Trophoblast cell (in vitro differentiated cells and primary cell): ENCODE data around the gene IP6K3.

ENCODE experiments used
- DNase-seq, 2 donors: peaks; one replicate each; pipeline ENCODE4 v3.0.0-alpha.2; 2016
- H2AFZ ChIP-seq: 2 replicates; pipeline ENCODE4 v1.6.1; 2013; ENCODE audit warnings: low read length, moderate library complexity, mild to moderate bottlenecking; ENCODE audit not compliant: insufficient read depth, poor library complexity
- H2AK5ac ChIP-seq: 2 replicates; pipeline ENCODE4 v1.6.1; 2013; ENCODE audit warnings: mild to moderate bottlenecking, low read length
- H2BK120ac ChIP-seq: 2 replicates; pipeline ENCODE4 v1.6.1; 2013; ENCODE audit warnings: low read length, mild to moderate bottlenecking, moderate library complexity; ENCODE audit not compliant: insufficient read depth, poor library complexity
- H2BK12ac ChIP-seq: 2 replicates; pipeline ENCODE4 v1.6.1; 2013; ENCODE audit warnings: mild to moderate bottlenecking, low read length, moderate library complexity
- H2BK5ac ChIP-seq: 2 replicates; pipeline ENCODE4 v1.6.1; 2013; ENCODE audit warnings: low read length, low read depth, moderate library complexity, mild to moderate bottlenecking; ENCODE audit not compliant: poor library complexity
- H3K14ac ChIP-seq: 2 replicates; pipeline ENCODE4 v1.6.1; 2013; ENCODE audit warnings: mild to moderate bottlenecking, low read length
- H3K18ac ChIP-seq: 2 replicates; pipeline ENCODE4 v1.6.1; 2013; ENCODE audit warnings: mild to moderate bottlenecking, low read length
- H3K23ac ChIP-seq: 2 replicates; pipeline ENCODE4 v1.6.1; 2013; ENCODE audit warnings: low read length
- H3K27ac ChIP-seq: 2 replicates; pipeline ENCODE4 v1.5.1; 2013; ENCODE audit warnings: low read depth, mild to moderate bottlenecking, inconsistent platforms, low read length, moderate library complexity
- H3K27me3 ChIP-seq: 2 replicates; pipeline ENCODE4 v1.6.1; 2013; ENCODE audit warnings: inconsistent platforms, mild to moderate bottlenecking, low read length, moderate library complexity; ENCODE audit not compliant: insufficient read depth
- H3K36me3 ChIP-seq, 2 experiments: 1 replicate in 1 of 2; 2 replicates in 1 of 2; pipeline ENCODE4 v1.6.1; 2013; ENCODE audit warnings: low read length in 2 of 2, mild to moderate bottlenecking in 2 of 2, moderate library complexity in 1 of 2; ENCODE audit not compliant: insufficient read depth in 2 of 2, control insufficient read depth in 1 of 2
- H3K4ac ChIP-seq: 2 replicates; pipeline ENCODE4 v1.6.1; 2013; ENCODE audit warnings: low read depth, mild to moderate bottlenecking, low read length, moderate library complexity
- H3K4me1 ChIP-seq, 2 experiments: 1 replicate in 1 of 2; 2 replicates in 1 of 2; pipeline ENCODE4 v1.6.1; 2013; ENCODE audit warnings: low read length in 2 of 2, mild to moderate bottlenecking in 2 of 2, moderate library complexity in 1 of 2; ENCODE audit not compliant: insufficient read depth in 2 of 2, control insufficient read depth in 1 of 2
- H3K4me2 ChIP-seq: 2 replicates; pipeline ENCODE4 v1.6.1; 2013; ENCODE audit warnings: inconsistent platforms, mild to moderate bottlenecking, low read length, moderate library complexity
- H3K4me3 ChIP-seq: 2 replicates; pipeline ENCODE4 v1.5.1; 2013; ENCODE audit warnings: mild to moderate bottlenecking, low read depth, low read length, inconsistent platforms
- H3K79me1 ChIP-seq: one replicate; pipeline ENCODE4 v1.6.1; 2013; ENCODE audit warnings: low read length
- H3K79me2 ChIP-seq: 2 replicates; pipeline ENCODE4 v1.6.1; 2013; ENCODE audit warnings: low read length, mild to moderate bottlenecking; ENCODE audit not compliant: control insufficient read depth, insufficient read depth, poor library complexity
- H3K9ac ChIP-seq: 2 replicates; pipeline ENCODE4 v1.6.1; 2013; ENCODE audit warnings: mild to moderate bottlenecking, low read length
- H3K9me3 ChIP-seq: 2 replicates; pipeline ENCODE4 v1.6.1; 2013; ENCODE audit warnings: low read depth, mild to moderate bottlenecking, control low read depth, inconsistent platforms, low read length; ENCODE audit not compliant: insufficient read depth
- H4K12ac ChIP-seq: 2 replicates; pipeline ENCODE4 v1.6.1; 2013; ENCODE audit warnings: low read depth, mild to moderate bottlenecking, low read length, moderate library complexity
- H4K8ac ChIP-seq: 2 replicates; pipeline ENCODE4 v1.6.1; 2013; ENCODE audit warnings: low read depth, mild to moderate bottlenecking, low read length, moderate library complexity
- H4K91ac ChIP-seq: one replicate; pipeline ENCODE4 v1.6.1; 2013; ENCODE audit warnings: low read depth, mild to moderate bottlenecking, low read length, moderate library complexity
- WGBS: extraction: QIAGEN DNeasy Blood & Tissue Kit; methylation state at CpG from one replicate; pipeline ENCODE4 v1.1.7; 2013; ENCODE audit warnings: missing lambda C conversion rate; ENCODE audit not compliant: insufficient read length, insufficient coverage; ENCODE audit errors: extremely low coverage; 5-methylcytosine and 5-hydroxymethylcytosine counted together

The IP6K3 gene

GRCh38 chr6:33699131-33699530 lies 47.6 kb downstream of the IP6K3 start:
- H3K14ac ChIP-seq: no peak overlapping the region
- no peaks in the 10 kb centered on the region for H3K27me3 ChIP-seq
- H3K9ac ChIP-seq: no peak overlapping the region
- H3K79me2 ChIP-seq: no peaks in the 10 kb centered on the region
- H4K12ac ChIP-seq: no peak overlapping the region
- no peak overlapping the region for H2AK5ac ChIP-seq
- peaks cover 2% of the 10 kb centered on the region for H3K9me3 ChIP-seq
- H2AFZ ChIP-seq: no peak overlapping the region
- H3K4me1 ChIP-seq: no peaks in the 10 kb centered on the region
- peaks cover 37 to 41% of the 10 kb centered on the region in 2 experiments for H3K36me3 ChIP-seq
- WGBS: no CpG with 5 or more reads among the region's 8 CpGs
- no peak overlapping the region for H4K8ac ChIP-seq
- H4K91ac ChIP-seq: no peak overlapping the region
- no peak overlapping the region for H3K4me2 ChIP-seq
- H3K27ac ChIP-seq: no peak overlapping the region
- DNase-seq: no peak
- H2BK120ac ChIP-seq: no peak overlapping the region
- no peak overlapping the region for H2BK12ac ChIP-seq
- no peak overlapping the region for H3K4ac ChIP-seq
- no peak overlapping the region for H2BK5ac ChIP-seq
- H3K18ac ChIP-seq: no peak overlapping the region
- no peak overlapping the region for H3K4me3 ChIP-seq
- no peaks in the 10 kb centered on the region for H3K79me1 ChIP-seq
- H3K23ac ChIP-seq: no peak overlapping the region

GRCh38 chr6:33698494-33698893 lies 48.2 kb downstream of the IP6K3 start:
- no peak overlapping the region for H2AK5ac ChIP-seq
- no peak overlapping the region for H3K4ac ChIP-seq
- no peak overlapping the region for H4K91ac ChIP-seq
- no peak overlapping the region for H2BK120ac ChIP-seq
- H3K23ac ChIP-seq: no peak overlapping the region
- no peak overlapping the region for H3K4me2 ChIP-seq
- H3K79me2 ChIP-seq: no peaks in the 10 kb centered on the region
- H3K27ac ChIP-seq: no peak overlapping the region
- H3K14ac ChIP-seq: no peak overlapping the region
- no peak overlapping the region for H3K18ac ChIP-seq
- no peak overlapping the region for H2BK12ac ChIP-seq
- H3K4me3 ChIP-seq: no peak overlapping the region
- peaks cover 40% of the 10 kb centered on the region in 2 experiments for H3K36me3 ChIP-seq
- peaks cover 2% of the 10 kb centered on the region for H3K9me3 ChIP-seq
- no peak overlapping the region for H3K9ac ChIP-seq
- H3K27me3 ChIP-seq: no peaks in the 10 kb centered on the region
- WGBS: no CpG with 5 or more reads among the region's 10 CpGs
- no peaks in the 10 kb centered on the region for H3K4me1 ChIP-seq
- no peak overlapping the region for H4K12ac ChIP-seq
- no peak overlapping the region for H2AFZ ChIP-seq
- no peak for DNase-seq
- H3K79me1 ChIP-seq: no peaks in the 10 kb centered on the region
- no peak overlapping the region for H2BK5ac ChIP-seq
- H4K8ac ChIP-seq: no peak overlapping the region

GRCh38 chr6:33697845-33698244 lies 48.9 kb downstream of the IP6K3 start:
- no peak for DNase-seq
- Histone ChIP-seq H3K4ac (no peak overlapping the region), H3K23ac (no peak overlapping the region), H3K9me3 (peaks cover 2% of the 10 kb centered on the region), H4K12ac (no peak overlapping the region), H2AFZ (no peak overlapping the region), H3K27me3 (no peaks in the 10 kb centered on the region), H3K14ac (no peak overlapping the region), H3K27ac (no peak overlapping the region), H2BK120ac (no peak overlapping the region), H3K9ac (no peak overlapping the region), H3K36me3 (peaks cover 40 to 41% of the 10 kb centered on the region in 2 experiments), H3K4me1 (no peaks in the 10 kb centered on the region), H3K18ac (no peak overlapping the region), H2AK5ac (no peak overlapping the region), H3K79me2 (no peaks in the 10 kb centered on the region), H3K79me1 (no peaks in the 10 kb centered on the region), H3K4me3 (no peak overlapping the region), H2BK12ac (no peak overlapping the region), H3K4me2 (no peak overlapping the region), H4K8ac (no peak overlapping the region), H2BK5ac (no peak overlapping the region), H4K91ac (no peak overlapping the region)
- WGBS: no CpG with 5 or more reads among the region's 10 CpGs

GRCh38 chr6:33696548-33697518 lies 49.9 kb downstream of the IP6K3 start:
- H3K9ac ChIP-seq: no peak overlapping the region
- H3K27ac ChIP-seq: no peak overlapping the region
- H3K9me3 ChIP-seq: peaks cover 2% of the 10 kb centered on the region
- H2BK12ac ChIP-seq: no peak overlapping the region
- peaks cover 40 to 41% of the 10 kb centered on the region in 2 experiments for H3K36me3 ChIP-seq
- H3K14ac ChIP-seq: no peak overlapping the region
- no peak overlapping the region for H2AFZ ChIP-seq
- no peak overlapping the region for H3K4me3 ChIP-seq
- H3K23ac ChIP-seq: no peak overlapping the region
- WGBS: no CpG with 5 or more reads among the region's 15 CpGs
- no peak overlapping the region for H3K4ac ChIP-seq
- no peak for DNase-seq
- peaks cover 4 to 7% of the 10 kb centered on the region in 2 experiments for H3K4me1 ChIP-seq
- no peak overlapping the region for H2BK120ac ChIP-seq
- H3K79me1 ChIP-seq: no peaks in the 10 kb centered on the region
- no peak overlapping the region for H2AK5ac ChIP-seq
- no peak overlapping the region for H4K91ac ChIP-seq
- H3K79me2 ChIP-seq: no peaks in the 10 kb centered on the region
- no peak overlapping the region for H4K12ac ChIP-seq
- no peak overlapping the region for H3K4me2 ChIP-seq
- H2BK5ac ChIP-seq: no peak overlapping the region
- H3K27me3 ChIP-seq: no peaks in the 10 kb centered on the region
- H3K18ac ChIP-seq: no peak overlapping the region
- no peak overlapping the region for H4K8ac ChIP-seq
